ENCODE data around the gene RAB23.
A peak's percentile ranks its signal among the peaks of the same experiment; 100 is the strongest.

The RAB23 gene

DNA sequence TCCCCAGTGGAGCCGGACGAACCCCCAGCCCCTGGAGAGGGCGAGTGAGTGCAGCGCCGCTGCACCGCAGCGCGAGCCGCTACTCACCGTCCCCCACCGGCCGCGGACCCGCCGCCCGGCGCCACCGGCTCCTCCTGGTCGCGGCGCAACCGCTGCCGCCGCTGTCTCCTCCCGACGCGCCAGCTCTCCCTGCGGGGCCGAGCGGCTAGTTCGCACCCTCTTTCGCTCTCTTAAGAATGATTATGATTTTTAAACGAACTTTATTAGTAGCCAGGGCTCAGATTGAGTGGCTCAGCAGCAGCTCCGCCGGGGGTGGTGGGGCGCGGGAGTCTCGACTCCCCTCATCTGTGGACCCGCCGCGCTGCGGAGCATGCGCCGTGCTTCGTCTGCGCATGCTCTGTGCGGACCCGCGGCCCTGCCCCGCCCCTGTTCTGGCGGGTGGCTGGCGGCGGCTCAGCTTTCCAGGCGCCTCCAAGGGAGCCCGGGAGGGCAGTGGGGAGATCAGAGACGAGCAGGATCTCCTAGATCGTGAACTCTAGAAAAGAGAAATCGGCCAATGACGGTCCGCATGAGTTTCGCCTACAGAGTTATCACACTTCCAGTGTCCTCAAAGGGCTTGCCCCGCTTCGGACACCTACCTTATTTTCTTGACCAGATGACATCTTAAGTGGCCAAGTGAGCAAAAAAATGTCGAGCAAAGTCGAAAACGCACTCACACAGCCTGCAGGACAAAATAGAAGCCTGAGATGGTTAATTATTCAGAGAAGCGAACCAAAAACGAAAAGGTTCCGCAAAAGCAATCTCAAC, at the start of gene RAB23:
RAB23 (minus strand) TSS at position 372 of the 807 bp plus-strand sequence. CDS start 11,927 bp downstream, outside the sequence.
- no peak for TF ChIP-seq CTCF (conservative IDR thresholded peaks at IDR 0.05; ENCODE audit: low read depth)
- ChIA-PET CTCF (interaction anchor here (0.6 to 1.2 kb wide), 6 partner anchors 10 to 318 kb away, joined by 3 to 6 read pairs (median 4); partner anchors contain the start of gene PRIM2), POLR2A (ENCODE audit: low non-redundant PET) (interaction anchor here (0.8 to 1.1 kb wide), 2 partner anchors 92 to 95 kb away, joined by 3 to 4 read pairs; partner anchors contain the start of gene PRIM2)
- H3K27ac ChIP-seq, result peak within 1 kb of the TSS; percentile 95
- DNase-seq (ENCODE audit: low spot score), result peak; percentile 90

- no peak; the same call in 1 of the 2 replicates for TF ChIP-seq CTCF (conservative IDR thresholded peaks at IDR 0.05; ENCODE audit: low read depth)
- ChIA-PET POLR2A (ENCODE audit: low non-redundant PET) (no interaction called here), CTCF (no interaction called here)
- DNase-seq (ENCODE audit: low spot score), result no peak
- no peak overlapping the region for H3K27ac ChIP-seq
Measured at GRCh38 chr6:57268294-57268640, 46.2 kb upstream of the RAB23 start.

- POLR2A ChIA-PET (ENCODE audit: low non-redundant PET), result no interaction called here
- CTCF ChIA-PET, result interaction anchor here (0.5 to 0.6 kb wide), 3 partner anchors 240 to 1939 kb away, joined by 3 to 4 read pairs (median 3); no protein-coding TSS in a partner anchor
- peak; percentile 89 for DNase-seq (ENCODE audit: low spot score)
- no peak; the same call in 1 of the 2 replicates for TF ChIP-seq CTCF (conservative IDR thresholded peaks at IDR 0.05; ENCODE audit: low read depth)
- peak overlapping the region; percentile 84 for H3K27ac ChIP-seq
Measured at GRCh38 chr6:57267586-57268293, 45.6 kb upstream of the RAB23 start.

GRCh38 chr6:57265755-57266221, 43.7 kb upstream of the RAB23 start:
- POLR2A ChIA-PET (ENCODE audit: low non-redundant PET), result no interaction called here
- H3K27ac ChIP-seq, result no peak overlapping the region
- TF ChIP-seq CTCF (conservative IDR thresholded peaks at IDR 0.05; ENCODE audit: low read depth), result no peak
- CTCF ChIA-PET, result no interaction called here
- no peak for DNase-seq (ENCODE audit: low spot score)

DNA sequence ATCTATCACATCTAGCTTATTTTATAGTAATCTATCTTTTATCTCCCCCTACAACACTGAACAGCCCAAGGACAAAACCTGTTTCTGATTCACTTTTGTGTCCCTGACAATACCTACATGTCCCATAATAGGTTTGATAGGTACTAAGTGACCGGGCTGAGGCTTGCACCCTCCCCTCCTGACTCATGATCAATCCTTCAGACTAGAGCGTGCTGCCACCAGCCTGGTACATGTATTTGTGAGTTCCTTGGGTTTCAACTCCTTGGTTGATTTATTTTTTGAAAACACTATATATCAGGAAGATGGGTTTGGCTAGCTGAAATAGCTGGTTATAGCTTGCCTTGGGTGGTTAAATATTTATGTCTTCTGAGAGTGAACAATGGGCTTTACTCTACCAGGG, 41.6 kb upstream of the RAB23 start:
- DNase-seq (ENCODE audit: low spot score), result no peak
- ChIA-PET CTCF (no interaction called here), POLR2A (ENCODE audit: low non-redundant PET) (no interaction called here)
- TF ChIP-seq CTCF (conservative IDR thresholded peaks at IDR 0.05; ENCODE audit: low read depth), result no peak
- no peak overlapping the region for H3K27ac ChIP-seq

GRCh38 chr6:57262901-57263694, 41.0 kb upstream of the RAB23 start:
- H3K27ac ChIP-seq, result no peak overlapping the region
- no peak for DNase-seq (ENCODE audit: low spot score)
- ChIA-PET CTCF (no interaction called here), POLR2A (ENCODE audit: low non-redundant PET) (no interaction called here)
- no peak for TF ChIP-seq CTCF (conservative IDR thresholded peaks at IDR 0.05; ENCODE audit: low read depth)
